Keratinocyte (primary cell): ENCODE data around the gene DLG5.

Source experiments
- EZH2 ChIP-seq: IDR thresholded peaks from one replicate; pipeline ENCODE4 v1.6.1; 2012; ENCODE audit warnings: inconsistent platforms, mild to moderate bottlenecking, low read length, moderate library complexity
- TF ChIP-seq, protein P1 (sequence below), 3 experiments: IDR thresholded peaks in 1 of 3; conservative IDR thresholded peaks in 1 of 3; optimal IDR thresholded peaks in 1 of 3; 2 replicates in 2 of 3; 3 replicates in 1 of 3; pipeline versions ENCODE3 to v1.5.1; 2011; ENCODE audit warnings: low read length in 3 of 3, mild to moderate bottlenecking in 3 of 3, moderate library complexity in 2 of 3, control low read depth in 1 of 3, inconsistent platforms in 1 of 3; ENCODE audit not compliant: insufficient read depth in 2 of 3; ENCODE audit errors: extremely low read depth in 1 of 3

DNA sequence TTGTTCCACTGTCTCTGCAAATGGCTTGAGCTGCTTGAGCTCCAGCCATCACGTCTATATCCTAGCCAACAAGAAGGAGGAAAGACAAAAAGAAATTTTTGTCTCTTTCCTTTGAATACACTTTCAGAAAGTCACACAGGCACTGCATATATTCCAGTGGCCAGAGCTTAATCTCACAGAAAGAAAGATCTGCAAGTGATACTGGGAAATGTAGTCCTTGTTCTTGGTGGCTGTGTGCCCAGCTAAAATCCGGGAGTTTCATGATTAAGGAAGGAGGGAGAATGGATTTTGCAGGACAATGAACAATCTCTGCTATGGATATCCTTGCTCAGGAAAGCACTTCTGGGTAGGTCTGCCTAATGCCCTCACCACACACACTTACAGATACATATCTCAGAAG, 19.5 kb upstream of the DLG5 start:
- TF ChIP-seq, protein P1, sequence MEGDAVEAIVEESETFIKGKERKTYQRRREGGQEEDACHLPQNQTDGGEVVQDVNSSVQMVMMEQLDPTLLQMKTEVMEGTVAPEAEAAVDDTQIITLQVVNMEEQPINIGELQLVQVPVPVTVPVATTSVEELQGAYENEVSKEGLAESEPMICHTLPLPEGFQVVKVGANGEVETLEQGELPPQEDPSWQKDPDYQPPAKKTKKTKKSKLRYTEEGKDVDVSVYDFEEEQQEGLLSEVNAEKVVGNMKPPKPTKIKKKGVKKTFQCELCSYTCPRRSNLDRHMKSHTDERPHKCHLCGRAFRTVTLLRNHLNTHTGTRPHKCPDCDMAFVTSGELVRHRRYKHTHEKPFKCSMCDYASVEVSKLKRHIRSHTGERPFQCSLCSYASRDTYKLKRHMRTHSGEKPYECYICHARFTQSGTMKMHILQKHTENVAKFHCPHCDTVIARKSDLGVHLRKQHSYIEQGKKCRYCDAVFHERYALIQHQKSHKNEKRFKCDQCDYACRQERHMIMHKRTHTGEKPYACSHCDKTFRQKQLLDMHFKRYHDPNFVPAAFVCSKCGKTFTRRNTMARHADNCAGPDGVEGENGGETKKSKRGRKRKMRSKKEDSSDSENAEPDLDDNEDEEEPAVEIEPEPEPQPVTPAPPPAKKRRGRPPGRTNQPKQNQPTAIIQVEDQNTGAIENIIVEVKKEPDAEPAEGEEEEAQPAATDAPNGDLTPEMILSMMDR (optimal IDR thresholded peaks at IDR 0.05 in 1 of 3, IDR thresholded peaks at IDR 0.05 in 1 of 3, conservative IDR thresholded peaks at IDR 0.05 in 1 of 3; ENCODE audit: extremely low read depth in 1 of 3, insufficient read depth in 2 of 3, low read length in 3 of 3), result no peak
- TF ChIP-seq EZH2, result no peak
